GM12878 (cell line): Measurements from ENCODE around the gene COL8A2. TPM values are rescaled to one million over a fixed set of nuclear protein-coding genes. Genes with fewer than 3 reads are reported as not detected.
A peak's percentile ranks its signal among the peaks of the same experiment; 100 is the strongest.

Experiments
- ASH2L ChIP-seq: fragments of 300-600, 200-600 bp; sonication (generic); IDR thresholded peaks from 2 replicates; pipeline ENCODE4 v1.6.1; 2017; ENCODE audit warnings: low read depth, mild to moderate bottlenecking, borderline replicate concordance
- BCLAF1 ChIP-seq: fragments of 450-650 bp; IDR thresholded peaks from 2 replicates; pipeline ENCODE4 v1.6.1; 2017; ENCODE audit warnings: antibody characterized with exemption, mild to moderate bottlenecking, moderate library complexity
- CHD4 ChIP-seq: fragments of 200-600 bp; sonication (generic); IDR thresholded peaks from 2 replicates; pipeline ENCODE4 v1.6.1; 2016; ENCODE audit warnings: mild to moderate bottlenecking
- EP300 ChIP-seq, 2 experiments: fragments of 150-350 bp in 1 of 2; IDR thresholded peaks; 2 replicates each; pipeline ENCODE4 v1.6.1; 2011 to 2012; ENCODE audit warnings: low read depth in 2 of 2, low read length in 2 of 2, borderline replicate concordance in 1 of 2, improper control_type of control experiment in 1 of 2, inconsistent platforms in 1 of 2; ENCODE audit not compliant: control insufficient read depth in 1 of 2
- GATAD2B ChIP-seq: fragments of 450-650 bp; conservative IDR thresholded peaks from 2 replicates; pipeline ENCODE4 v1.6.1; 2017; ENCODE audit warnings: low read depth, mild to moderate bottlenecking, moderate library complexity
- IKZF1 ChIP-seq: fragments of 450-650 bp; conservative IDR thresholded peaks from 2 replicates; pipeline ENCODE4 v1.6.1; 2017; ENCODE audit warnings: antibody characterized with exemption, mild to moderate bottlenecking
- KAT2A ChIP-seq: conservative IDR thresholded peaks from 2 replicates; pipeline ENCODE4 v1.6.1; 2011; ENCODE audit warnings: low read depth, low read length; ENCODE audit not compliant: control insufficient read depth
- NR2C2 ChIP-seq: IDR thresholded peaks from 2 replicates; pipeline ENCODE4 v1.6.1; 2011; ENCODE audit warnings: borderline replicate concordance, low read depth; ENCODE audit not compliant: control insufficient read depth, insufficient read length
- PAX8 ChIP-seq: fragments of 450-650 bp; IDR thresholded peaks from 2 replicates; pipeline ENCODE4 v1.6.1; 2017; ENCODE audit warnings: mild to moderate bottlenecking, moderate library complexity
- POU2F2 ChIP-seq: IDR thresholded peaks from 3 replicates; pipeline ENCODE4 v1.6.1; 2011; ENCODE audit warnings: low read depth, mild to moderate bottlenecking, low read length, borderline replicate concordance
- RAD51 ChIP-seq: fragments of 450-650 bp; IDR thresholded peaks from 2 replicates; pipeline ENCODE4 v1.6.1; 2016; ENCODE audit warnings: moderate library complexity, mild to moderate bottlenecking, inconsistent platforms
- SMAD1 ChIP-seq: fragments of 450-650 bp; IDR thresholded peaks from 2 replicates; pipeline ENCODE4 v1.6.1; 2018; ENCODE audit warnings: mild to moderate bottlenecking, low read depth; ENCODE audit not compliant: partially characterized antibody
- SREBF1 ChIP-seq: IDR thresholded peaks from 2 replicates; pipeline ENCODE4 v1.6.1; 2012; ENCODE audit warnings: mild to moderate bottlenecking, low read length
- SREBF2 ChIP-seq: IDR thresholded peaks from 2 replicates; pipeline ENCODE4 v1.6.1; 2012; ENCODE audit warnings: mild to moderate bottlenecking, low read length
- TCF12 ChIP-seq: IDR thresholded peaks from 2 replicates; pipeline ENCODE4 v1.6.1; 2011; ENCODE audit warnings: low read depth, mild to moderate bottlenecking, low read length
- ZNF207 ChIP-seq: fragments of 450-650 bp; IDR thresholded peaks from 2 replicates; pipeline ENCODE4 v1.6.1; 2014; ENCODE audit warnings: antibody characterized with exemption, mild to moderate bottlenecking, borderline replicate concordance
- polyA plus RNA-seq, 11 experiments: library from polyadenylated mRNA; depleted of rRNA in 4 of 11; unstranded in 6 of 11; stranded (reverse) in 5 of 11; fragments of >200 nt; fragmentation: Nextera tagmentation in 4 of 11; fragmentation: Illumina TruSeq in 1 of 11; extraction: Ambion mirVana in 4 of 11; extraction: Trizol in 1 of 11; gene quantifications; 1 replicate in 1 of 11; 2 replicates in 10 of 11; pipeline versions ENCODE4 v1.2.1 to v1.2.3, GENCODE V29; 2011 to 2016; ENCODE audit warnings: inconsistent platforms in 2 of 11, missing spikeins in 2 of 11, low read depth in 1 of 11
- total RNA-seq, 4 experiments: library from RNA; depleted of rRNA in 3 of 4; stranded (reverse); fragments of >200 nt in 3 of 4; fragmentation: Illumina TruSeq in 1 of 4; extraction: Trizol in 1 of 4; gene quantifications; 2 replicates each; pipeline versions ENCODE4 v1.2.1 to v1.2.3, GENCODE V29; 2013 to 2021
- TF ChIP-seq, protein P1 (sequence below): IDR thresholded peaks from 2 replicates; pipeline ENCODE4 v1.6.1; 2012; ENCODE audit warnings: low read depth, low read length, improper control_type of control experiment
- TF ChIP-seq, protein P2 (sequence below): IDR thresholded peaks from 2 replicates; pipeline ENCODE4 v1.6.1; 2012; ENCODE audit warnings: low read length, inconsistent platforms
- TF ChIP-seq, protein P3 (sequence below): IDR thresholded peaks from 2 replicates; pipeline ENCODE4 v1.6.1; 2011; ENCODE audit warnings: borderline replicate concordance, low read depth, mild to moderate bottlenecking, moderate library complexity, low read length; ENCODE audit not compliant: insufficient read depth, poor library complexity, severe bottlenecking
- TF ChIP-seq, protein P4 (sequence below): fragments of 450-650 bp; IDR thresholded peaks from 2 replicates; pipeline ENCODE4 v1.6.1; 2016; ENCODE audit warnings: mild to moderate bottlenecking

COL8A2 gene
- total and polyA plus RNA-seq, 10 of the 15 experiments (the other 5 are each of a cell fraction or from before 2014, with no cell fraction given): 0.01 TPM; not detected in 9

DNA sequence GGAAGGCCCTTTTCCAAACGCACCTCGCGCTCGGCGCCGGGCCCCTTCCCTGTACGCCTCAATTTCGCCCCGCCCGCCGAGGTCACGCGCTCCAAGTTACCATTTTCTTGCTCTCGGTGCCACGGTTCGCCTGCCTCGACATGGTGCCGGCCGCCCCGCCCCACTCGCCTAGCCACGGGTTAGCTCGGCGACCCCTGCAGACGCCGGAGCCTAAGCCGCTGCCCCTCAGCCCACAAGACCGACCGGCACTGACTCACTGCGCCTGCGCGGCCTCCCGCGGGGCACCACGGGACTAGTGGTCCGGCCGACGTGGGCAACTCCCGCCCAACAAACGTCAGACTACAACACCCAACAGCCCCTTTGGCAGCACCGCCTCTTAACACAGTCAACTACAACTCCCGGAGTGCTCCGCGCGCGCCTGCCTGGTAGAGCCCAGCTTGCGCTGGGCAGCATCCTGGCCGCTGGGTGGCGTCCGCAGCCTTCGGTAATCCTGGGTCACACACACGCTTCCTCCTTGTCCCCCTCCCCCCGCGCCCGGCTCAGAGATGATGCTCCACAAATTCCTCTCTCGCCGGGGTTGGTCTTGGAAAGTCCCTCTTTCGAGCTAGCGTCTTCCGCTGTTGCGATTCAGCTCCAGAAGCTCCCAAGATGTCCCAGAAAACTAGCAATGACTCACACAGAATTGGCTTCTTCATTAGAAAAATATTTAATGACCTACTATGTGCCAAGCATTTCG lies 24.4 kb upstream of the COL8A2 start, which contains the start of gene TRAPPC3 (continued):
- TF ChIP-seq ASH2L: no peak
- TF ChIP-seq, protein P1, sequence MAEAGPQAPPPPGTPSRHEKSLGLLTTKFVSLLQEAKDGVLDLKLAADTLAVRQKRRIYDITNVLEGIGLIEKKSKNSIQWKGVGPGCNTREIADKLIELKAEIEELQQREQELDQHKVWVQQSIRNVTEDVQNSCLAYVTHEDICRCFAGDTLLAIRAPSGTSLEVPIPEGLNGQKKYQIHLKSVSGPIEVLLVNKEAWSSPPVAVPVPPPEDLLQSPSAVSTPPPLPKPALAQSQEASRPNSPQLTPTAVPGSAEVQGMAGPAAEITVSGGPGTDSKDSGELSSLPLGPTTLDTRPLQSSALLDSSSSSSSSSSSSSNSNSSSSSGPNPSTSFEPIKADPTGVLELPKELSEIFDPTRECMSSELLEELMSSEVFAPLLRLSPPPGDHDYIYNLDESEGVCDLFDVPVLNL: no peak; the same call in 1 of the 2 replicates
- no peak for TF ChIP-seq NR2C2
- no peak for TF ChIP-seq CHD4
- TF ChIP-seq, protein P2, sequence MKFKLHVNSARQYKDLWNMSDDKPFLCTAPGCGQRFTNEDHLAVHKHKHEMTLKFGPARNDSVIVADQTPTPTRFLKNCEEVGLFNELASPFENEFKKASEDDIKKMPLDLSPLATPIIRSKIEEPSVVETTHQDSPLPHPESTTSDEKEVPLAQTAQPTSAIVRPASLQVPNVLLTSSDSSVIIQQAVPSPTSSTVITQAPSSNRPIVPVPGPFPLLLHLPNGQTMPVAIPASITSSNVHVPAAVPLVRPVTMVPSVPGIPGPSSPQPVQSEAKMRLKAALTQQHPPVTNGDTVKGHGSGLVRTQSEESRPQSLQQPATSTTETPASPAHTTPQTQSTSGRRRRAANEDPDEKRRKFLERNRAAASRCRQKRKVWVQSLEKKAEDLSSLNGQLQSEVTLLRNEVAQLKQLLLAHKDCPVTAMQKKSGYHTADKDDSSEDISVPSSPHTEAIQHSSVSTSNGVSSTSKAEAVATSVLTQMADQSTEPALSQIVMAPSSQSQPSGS: no peak
- no peak for TF ChIP-seq KAT2A
- peak; percentile 89 for TF ChIP-seq SREBF1
- TF ChIP-seq, protein P3, sequence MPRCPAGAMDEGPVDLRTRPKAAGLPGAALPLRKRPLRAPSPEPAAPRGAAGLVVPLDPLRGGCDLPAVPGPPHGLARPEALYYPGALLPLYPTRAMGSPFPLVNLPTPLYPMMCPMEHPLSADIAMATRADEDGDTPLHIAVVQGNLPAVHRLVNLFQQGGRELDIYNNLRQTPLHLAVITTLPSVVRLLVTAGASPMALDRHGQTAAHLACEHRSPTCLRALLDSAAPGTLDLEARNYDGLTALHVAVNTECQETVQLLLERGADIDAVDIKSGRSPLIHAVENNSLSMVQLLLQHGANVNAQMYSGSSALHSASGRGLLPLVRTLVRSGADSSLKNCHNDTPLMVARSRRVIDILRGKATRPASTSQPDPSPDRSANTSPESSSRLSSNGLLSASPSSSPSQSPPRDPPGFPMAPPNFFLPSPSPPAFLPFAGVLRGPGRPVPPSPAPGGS: no peak
- TF ChIP-seq SMAD1: no peak
- peak; percentile 80 for TF ChIP-seq POU2F2
- 0 out of 2 replicates have a peak, but pooled peaks have one; percentile 20 for TF ChIP-seq GATAD2B
- peak; percentile 100 for TF ChIP-seq IKZF1
- peak; percentile 72; the same call in 1 of the 2 replicates for TF ChIP-seq TCF12
- TF ChIP-seq ZNF207: peak; percentile 86; the same call in 1 of the 2 replicates
- TF ChIP-seq PAX8: no peak
- TF ChIP-seq EP300 (IDR thresholded peaks at IDR 0.05; ENCODE audit: borderline replicate concordance in 1 of 2, control insufficient read depth in 1 of 2, low read depth in 2 of 2, low read length in 2 of 2): peak in 1 of 2 experiments; percentile 73; a peak in 1 of 4 replicates
- TF ChIP-seq, protein P4, sequence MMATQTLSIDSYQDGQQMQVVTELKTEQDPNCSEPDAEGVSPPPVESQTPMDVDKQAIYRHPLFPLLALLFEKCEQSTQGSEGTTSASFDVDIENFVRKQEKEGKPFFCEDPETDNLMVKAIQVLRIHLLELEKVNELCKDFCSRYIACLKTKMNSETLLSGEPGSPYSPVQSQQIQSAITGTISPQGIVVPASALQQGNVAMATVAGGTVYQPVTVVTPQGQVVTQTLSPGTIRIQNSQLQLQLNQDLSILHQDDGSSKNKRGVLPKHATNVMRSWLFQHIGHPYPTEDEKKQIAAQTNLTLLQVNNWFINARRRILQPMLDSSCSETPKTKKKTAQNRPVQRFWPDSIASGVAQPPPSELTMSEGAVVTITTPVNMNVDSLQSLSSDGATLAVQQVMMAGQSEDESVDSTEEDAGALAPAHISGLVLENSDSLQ: peak; percentile 66
- no peak for TF ChIP-seq SREBF2
- TF ChIP-seq BCLAF1: no peak
- no peak for TF ChIP-seq RAD51
